HEK293T (cell line): ENCODE data around the gene ANAPC15.

Experiments
- BHLHE40 ChIP-seq: fragments of 450-650 bp; IDR thresholded peaks from 2 replicates; pipeline ENCODE4 v1.6.1; 2016; ENCODE audit warnings: mild to moderate bottlenecking, moderate library complexity, borderline replicate concordance
- FOXA1 ChIP-seq: fragments of 450-650 bp; IDR thresholded peaks from 2 replicates; pipeline ENCODE4 v1.6.1; 2016; ENCODE audit warnings: mild to moderate bottlenecking
- FOXM1 ChIP-seq: fragments of 450-650 bp; IDR thresholded peaks from 2 replicates; pipeline ENCODE4 v1.6.1; 2017; ENCODE audit warnings: mild to moderate bottlenecking, borderline replicate concordance
- HDGF ChIP-seq: fragments of 450-650 bp; IDR thresholded peaks from 2 replicates; pipeline ENCODE4 v1.6.1; 2017; ENCODE audit warnings: antibody characterized with exemption, borderline replicate concordance
- LEF1 ChIP-seq: fragments of 450-650 bp; IDR thresholded peaks from 2 replicates; pipeline ENCODE4 v1.6.1; 2017; ENCODE audit warnings: mild to moderate bottlenecking, borderline replicate concordance
- PKNOX1 ChIP-seq: fragments of 450-650 bp; IDR thresholded peaks from 2 replicates; pipeline ENCODE4 v1.6.1; 2016
- SP1 ChIP-seq: fragments of 450-650 bp; IDR thresholded peaks from 2 replicates; pipeline ENCODE4 v1.6.1; 2017
- ZNF384 ChIP-seq: fragments of 450-650 bp; IDR thresholded peaks from 2 replicates; pipeline ENCODE4 v1.6.1; 2016

GRCh38 chr11:72066855-72067254, 45.6 kb downstream of the ANAPC15 start:
- TF ChIP-seq FOXA1: no peak
- TF ChIP-seq LEF1: no peak
- TF ChIP-seq ZNF384: no peak
- no peak for TF ChIP-seq BHLHE40
- TF ChIP-seq SP1: no peak
- no peak for TF ChIP-seq HDGF
- TF ChIP-seq FOXM1: no peak
- TF ChIP-seq PKNOX1: no peak
